GM19324 (cell line): ENCODE measurements around the gene SELENOV.

Experiments used
- ATAC-seq: cut with Tn5 transposase; IDR thresholded peaks from one replicate; pipeline ENCODE4 v1.9.1; 2021; ENCODE audit warnings: mild to moderate bottlenecking, moderate library complexity; ENCODE audit not compliant: unreplicated experiment, low FRiP score

The SELENOV gene

DNA sequence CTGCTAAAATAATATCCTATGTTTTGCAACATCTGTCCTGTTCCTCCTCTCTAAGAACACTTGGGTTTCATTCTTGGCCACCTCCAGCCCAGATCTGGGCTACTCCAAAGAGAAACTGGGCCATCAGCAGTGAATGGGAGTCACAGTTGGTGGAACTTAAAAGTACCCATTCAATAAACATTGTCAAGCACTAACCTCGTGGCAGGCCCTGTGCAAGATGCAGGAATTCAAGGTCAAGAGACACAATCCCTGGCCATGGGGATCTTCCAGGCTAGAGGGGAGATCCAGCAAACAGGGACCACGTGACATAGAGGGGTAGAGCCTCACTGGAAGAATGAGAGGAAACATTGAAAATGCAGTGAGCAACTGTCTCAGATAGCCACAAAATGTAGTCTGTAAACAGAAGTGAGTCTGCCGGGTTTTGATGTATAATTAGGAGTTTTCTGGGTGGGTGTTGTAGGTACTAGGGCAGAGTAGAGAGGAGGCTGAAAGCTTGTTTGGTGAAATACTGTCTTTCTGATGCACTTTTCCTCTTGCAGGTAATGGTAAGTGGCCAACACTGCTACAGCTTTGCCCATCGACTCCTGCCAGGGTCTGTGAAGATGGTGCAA, 39.9 kb downstream of the SELENOV start:
- no peak for ATAC-seq

GRCh38 chr19:39555883-39556282, 40.9 kb downstream of the SELENOV start:
- ATAC-seq = no peak

GRCh38 chr19:39557811-39558623, 43.1 kb downstream of the SELENOV start:
- ATAC-seq = no peak

- no peak for ATAC-seq
These were observed 43.7 kb downstream of the SELENOV start for GRCh38 chr19:39558624-39559117.

GRCh38 chr19:39563408-39563807, 48.5 kb downstream of the SELENOV start:
- no peak for ATAC-seq

GRCh38 chr19:39566064-39566463, 51.1 kb downstream of the SELENOV start:
- ATAC-seq = no peak

DNA sequence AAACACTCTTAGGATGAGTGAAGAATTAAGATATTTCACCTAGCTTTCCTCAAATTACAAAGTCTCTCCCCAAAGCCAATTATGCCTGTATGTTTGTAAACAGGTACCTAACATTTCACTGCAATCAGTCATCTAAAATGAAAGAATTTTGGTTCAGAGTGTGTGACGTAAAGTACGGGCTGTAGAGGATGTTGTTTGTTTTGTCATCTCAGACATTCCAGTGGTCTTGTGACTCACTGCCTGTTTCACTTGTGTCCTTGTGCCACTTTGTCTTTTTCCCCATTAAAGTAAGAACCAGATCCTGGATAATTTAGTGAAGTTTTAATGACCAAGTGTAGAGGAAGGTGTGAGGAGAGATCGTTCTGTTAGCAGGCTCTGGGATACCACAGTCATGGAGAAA, 53.7 kb downstream of the SELENOV start:
- ATAC-seq = no peak
